ENCODE measurements around the gene IGHMBP2.
A peak's percentile ranks its signal among the peaks of the same experiment; 100 is the strongest.
"Not testable (repeated sequence)": the region's sequence is repeated elsewhere in the genome, so short reads cannot be mapped to it uniquely, and the experiment has no call there.

The IGHMBP2 gene

GRCh38 chr11:68903288-68904247 lies at the start of gene IGHMBP2, which contains the start of gene MRPL21:
TSS of gene IGHMBP2 (plus strand) at chr11:68903891. CDS start at chr11:68903953, 62 bp downstream.
TSS of gene MRPL21 (minus strand) at chr11:68903832. CDS start at chr11:68903810, 22 bp downstream.
- H3K4me3 ChIP-seq (ENCODE audit: low read depth, low read length), result peak within 1 kb of the TSS; percentile 99
- peaks cover 52% of the 10 kb centered on the region for H3K79me2 ChIP-seq (ENCODE audit: control insufficient read depth, insufficient read depth, low read length, unreplicated experiment)
- peaks cover 5% of the 10 kb centered on the region; the same call in 1 of the 2 replicates for H3K36me3 ChIP-seq (ENCODE audit: insufficient read depth, low read length)
- H3K27me3 ChIP-seq (ENCODE audit: insufficient read depth, low read length), result no peaks in the 10 kb centered on the region
- peak within 1 kb of the TSS; percentile 82 for H2AFZ ChIP-seq (ENCODE audit: low read length, unreplicated experiment)
- H3K4me1 ChIP-seq (ENCODE audit: control insufficient read depth, insufficient read depth, low read length, unreplicated experiment), result peaks cover 19% of the 10 kb centered on the region
- H3K27ac ChIP-seq (ENCODE audit: low read depth, low read length), result peak within 1 kb of the TSS; percentile 40; the same call in 1 of the 2 replicates

- Histone ChIP-seq H3K79me2 (ENCODE audit: control insufficient read depth, insufficient read depth, low read length, unreplicated experiment) (no peaks in the 10 kb centered on the region), H3K36me3 (ENCODE audit: insufficient read depth, low read length) (no peaks in the 10 kb centered on the region), H3K4me3 (ENCODE audit: low read depth, low read length) (peak overlapping the region; percentile 68), H3K27me3 (ENCODE audit: insufficient read depth, low read length) (peaks cover 26% of the 10 kb centered on the region), H2AFZ (ENCODE audit: low read length, unreplicated experiment) (no peak overlapping the region), H3K27ac (ENCODE audit: low read depth, low read length) (no peak overlapping the region), H3K4me1 (ENCODE audit: control insufficient read depth, insufficient read depth, low read length, unreplicated experiment) (peaks cover 17% of the 10 kb centered on the region)
These were observed 49.3 kb upstream of the IGHMBP2 start for GRCh38 chr11:68854273-68854958.

GRCh38 chr11:68855205-68855981 lies 48.3 kb upstream of the IGHMBP2 start:
- no peaks in the 10 kb centered on the region for H3K36me3 ChIP-seq (ENCODE audit: insufficient read depth, low read length)
- peak overlapping the region; percentile 70 for H2AFZ ChIP-seq (ENCODE audit: low read length, unreplicated experiment)
- H3K4me3 ChIP-seq (ENCODE audit: low read depth, low read length), result peak overlapping the region; percentile 68
- H3K79me2 ChIP-seq (ENCODE audit: control insufficient read depth, insufficient read depth, low read length, unreplicated experiment), result no peaks in the 10 kb centered on the region
- no peak overlapping the region for H3K27ac ChIP-seq (ENCODE audit: low read depth, low read length)
- peaks cover 26% of the 10 kb centered on the region for H3K27me3 ChIP-seq (ENCODE audit: insufficient read depth, low read length)
- H3K4me1 ChIP-seq (ENCODE audit: control insufficient read depth, insufficient read depth, low read length, unreplicated experiment), result peaks cover 17% of the 10 kb centered on the region

GRCh38 chr11:68856425-68857030 lies 47.2 kb upstream of the IGHMBP2 start:
- peaks cover 26% of the 10 kb centered on the region for H3K27me3 ChIP-seq (ENCODE audit: insufficient read depth, low read length)
- H3K4me3 ChIP-seq (ENCODE audit: low read depth, low read length), result not testable (repeated sequence)

GRCh38 chr11:68857037-68857586 lies 46.6 kb upstream of the IGHMBP2 start:
- Histone ChIP-seq H3K36me3 (ENCODE audit: insufficient read depth, low read length) (no peaks in the 10 kb centered on the region), H3K27me3 (ENCODE audit: insufficient read depth, low read length) (peaks cover 23% of the 10 kb centered on the region), H3K79me2 (ENCODE audit: control insufficient read depth, insufficient read depth, low read length, unreplicated experiment) (no peaks in the 10 kb centered on the region), H3K4me3 (ENCODE audit: low read depth, low read length) (no peak overlapping the region), H3K27ac (ENCODE audit: low read depth, low read length) (no peak overlapping the region), H3K4me1 (ENCODE audit: control insufficient read depth, insufficient read depth, low read length, unreplicated experiment) (peaks cover 17% of the 10 kb centered on the region), H2AFZ (ENCODE audit: low read length, unreplicated experiment) (no peak overlapping the region)

More at GRCh38 chr11:68856425-68857030, 47.2 kb upstream of the IGHMBP2 start:
- H3K36me3 ChIP-seq (ENCODE audit: insufficient read depth, low read length); H2AFZ ChIP-seq (ENCODE audit: low read length, unreplicated experiment); H3K79me2 ChIP-seq (ENCODE audit: control insufficient read depth, insufficient read depth, low read length, unreplicated experiment); H3K27ac ChIP-seq (ENCODE audit: low read depth, low read length): not testable (repeated sequence)
- peaks cover 17% of the 10 kb centered on the region for H3K4me1 ChIP-seq (ENCODE audit: control insufficient read depth, insufficient read depth, low read length, unreplicated experiment)

GRCh38 chr11:68859123-68859522 lies 44.6 kb upstream of the IGHMBP2 start:
- no peak overlapping the region for H3K4me3 ChIP-seq (ENCODE audit: low read depth, low read length)
- H3K4me1 ChIP-seq (ENCODE audit: control insufficient read depth, insufficient read depth, low read length, unreplicated experiment), result peaks cover 17% of the 10 kb centered on the region
- no peaks in the 10 kb centered on the region for H3K79me2 ChIP-seq (ENCODE audit: control insufficient read depth, insufficient read depth, low read length, unreplicated experiment)
- no peaks in the 10 kb centered on the region for H3K36me3 ChIP-seq (ENCODE audit: insufficient read depth, low read length)
- H3K27me3 ChIP-seq (ENCODE audit: insufficient read depth, low read length), result peaks cover 6% of the 10 kb centered on the region
- H3K27ac ChIP-seq (ENCODE audit: low read depth, low read length), result no peak overlapping the region
- no peak overlapping the region for H2AFZ ChIP-seq (ENCODE audit: low read length, unreplicated experiment)

- H3K27ac ChIP-seq (ENCODE audit: low read depth, low read length), result no peak overlapping the region
- H3K4me3 ChIP-seq (ENCODE audit: low read depth, low read length), result no peak overlapping the region
- no peaks in the 10 kb centered on the region for H3K36me3 ChIP-seq (ENCODE audit: insufficient read depth, low read length)
- no peak overlapping the region for H2AFZ ChIP-seq (ENCODE audit: low read length, unreplicated experiment)
- no peaks in the 10 kb centered on the region for H3K79me2 ChIP-seq (ENCODE audit: control insufficient read depth, insufficient read depth, low read length, unreplicated experiment)
- H3K27me3 ChIP-seq (ENCODE audit: insufficient read depth, low read length), result no peaks in the 10 kb centered on the region
- peaks cover 4% of the 10 kb centered on the region for H3K4me1 ChIP-seq (ENCODE audit: control insufficient read depth, insufficient read depth, low read length, unreplicated experiment)
These were observed 41.3 kb upstream of the IGHMBP2 start for GRCh38 chr11:68862421-68862820.

GRCh38 chr11:68863553-68864265 lies 40.0 kb upstream of the IGHMBP2 start:
- Histone ChIP-seq H3K4me3 (ENCODE audit: low read depth, low read length) (no peak overlapping the region), H2AFZ (ENCODE audit: low read length, unreplicated experiment) (no peak overlapping the region), H3K79me2 (ENCODE audit: control insufficient read depth, insufficient read depth, low read length, unreplicated experiment) (no peaks in the 10 kb centered on the region), H3K27me3 (ENCODE audit: insufficient read depth, low read length) (no peaks in the 10 kb centered on the region), H3K4me1 (ENCODE audit: control insufficient read depth, insufficient read depth, low read length, unreplicated experiment) (no peaks in the 10 kb centered on the region), H3K36me3 (ENCODE audit: insufficient read depth, low read length) (no peaks in the 10 kb centered on the region), H3K27ac (ENCODE audit: low read depth, low read length) (no peak overlapping the region)

GRCh38 chr11:68865241-68865640 lies 38.5 kb upstream of the IGHMBP2 start:
- H3K4me3 ChIP-seq (ENCODE audit: low read depth, low read length), result no peak overlapping the region
- no peaks in the 10 kb centered on the region for H3K27me3 ChIP-seq (ENCODE audit: insufficient read depth, low read length)
- H2AFZ ChIP-seq (ENCODE audit: low read length, unreplicated experiment), result no peak overlapping the region
- H3K27ac ChIP-seq (ENCODE audit: low read depth, low read length), result no peak overlapping the region
- no peaks in the 10 kb centered on the region for H3K36me3 ChIP-seq (ENCODE audit: insufficient read depth, low read length)
- H3K79me2 ChIP-seq (ENCODE audit: control insufficient read depth, insufficient read depth, low read length, unreplicated experiment), result no peaks in the 10 kb centered on the region
- no peaks in the 10 kb centered on the region for H3K4me1 ChIP-seq (ENCODE audit: control insufficient read depth, insufficient read depth, low read length, unreplicated experiment)

Measured in ACC112 (cell line).